HG03342 (cell line): ENCODE data around the gene NPR1.
"Not testable (repeated sequence)": the region's sequence is repeated elsewhere in the genome, so short reads cannot be mapped to it uniquely, and the experiment has no call there.

Experiments
- ATAC-seq: cut with Tn5 transposase; IDR thresholded peaks from one replicate; pipeline ENCODE4 v1.9.1; 2021; ENCODE audit warnings: mild to moderate bottlenecking, moderate library complexity; ENCODE audit not compliant: unreplicated experiment

NPR1 gene

DNA sequence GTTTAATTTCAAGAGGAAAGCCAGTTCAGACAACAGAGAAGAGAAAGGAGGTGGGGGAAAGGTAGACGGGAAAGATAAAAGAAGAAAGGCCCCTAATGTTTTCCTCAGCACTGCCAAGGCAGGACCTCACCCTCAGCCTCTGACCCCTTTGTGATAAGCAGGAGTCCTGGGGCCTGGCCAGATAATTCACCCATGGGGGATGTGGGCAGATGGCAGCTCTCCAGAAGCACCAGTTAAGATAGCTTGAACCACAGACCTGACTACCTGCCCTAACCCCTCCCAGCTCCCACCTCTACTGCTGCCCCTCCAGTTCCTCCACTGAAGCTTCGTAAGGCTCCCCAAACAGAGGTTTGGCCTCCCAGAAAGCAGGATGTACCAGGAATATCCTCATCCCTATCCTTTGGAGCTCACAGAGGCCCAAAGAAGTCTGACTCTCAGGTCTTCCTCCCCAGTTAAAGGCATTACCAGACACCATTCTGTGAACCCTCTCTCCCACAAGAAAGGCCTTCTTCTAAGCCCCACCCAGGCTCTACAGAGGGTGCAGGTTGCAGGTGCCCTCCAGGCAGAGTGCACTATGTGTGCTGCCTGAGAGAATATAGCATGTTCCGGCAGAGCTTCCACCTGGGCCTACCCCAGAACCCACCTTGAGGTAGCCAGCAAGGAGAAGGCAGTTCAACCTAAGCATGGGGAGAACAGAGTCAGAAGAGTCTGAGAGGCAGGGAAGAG, 29.2 kb upstream of the NPR1 start:
- no peak for ATAC-seq

DNA sequence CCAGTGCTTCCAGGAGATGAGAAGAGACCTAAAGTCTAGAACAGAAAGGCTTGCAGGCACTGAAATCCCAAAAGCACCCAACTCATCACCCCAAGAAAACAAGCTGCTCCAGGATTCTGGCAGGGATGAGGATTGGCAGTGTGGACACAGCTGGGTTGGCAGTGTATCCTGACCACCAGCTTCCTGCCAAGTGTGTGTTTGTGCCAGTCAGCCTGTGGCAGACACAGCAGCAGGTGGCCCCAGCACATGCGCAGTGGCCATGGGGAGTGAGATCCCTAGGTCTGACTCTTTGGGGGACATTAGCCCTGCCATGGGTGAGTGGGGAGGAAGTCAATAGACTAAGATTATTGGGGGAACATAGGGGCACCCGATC, 28.6 kb upstream of the NPR1 start:
- no peak for ATAC-seq

DNA sequence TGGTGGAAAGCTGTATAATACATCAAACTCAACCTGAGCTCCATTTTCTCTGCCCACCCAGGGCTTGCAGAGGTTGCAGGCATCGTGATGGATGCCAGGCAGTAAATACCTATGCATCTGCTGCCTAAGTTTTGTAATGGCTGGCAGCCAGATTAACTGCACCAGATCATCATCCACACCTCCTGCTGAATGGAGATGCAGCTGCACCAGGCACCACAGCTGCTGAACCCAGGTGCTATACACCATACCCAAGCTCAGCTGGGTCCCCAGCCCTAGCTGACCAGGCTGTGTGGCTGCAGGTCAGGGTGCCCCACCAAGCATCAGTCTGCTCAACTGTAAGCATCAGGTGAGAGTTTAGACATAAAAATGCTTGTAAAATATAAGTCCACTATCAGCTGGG, 26.7 kb upstream of the NPR1 start:
- ATAC-seq: no peak

DNA sequence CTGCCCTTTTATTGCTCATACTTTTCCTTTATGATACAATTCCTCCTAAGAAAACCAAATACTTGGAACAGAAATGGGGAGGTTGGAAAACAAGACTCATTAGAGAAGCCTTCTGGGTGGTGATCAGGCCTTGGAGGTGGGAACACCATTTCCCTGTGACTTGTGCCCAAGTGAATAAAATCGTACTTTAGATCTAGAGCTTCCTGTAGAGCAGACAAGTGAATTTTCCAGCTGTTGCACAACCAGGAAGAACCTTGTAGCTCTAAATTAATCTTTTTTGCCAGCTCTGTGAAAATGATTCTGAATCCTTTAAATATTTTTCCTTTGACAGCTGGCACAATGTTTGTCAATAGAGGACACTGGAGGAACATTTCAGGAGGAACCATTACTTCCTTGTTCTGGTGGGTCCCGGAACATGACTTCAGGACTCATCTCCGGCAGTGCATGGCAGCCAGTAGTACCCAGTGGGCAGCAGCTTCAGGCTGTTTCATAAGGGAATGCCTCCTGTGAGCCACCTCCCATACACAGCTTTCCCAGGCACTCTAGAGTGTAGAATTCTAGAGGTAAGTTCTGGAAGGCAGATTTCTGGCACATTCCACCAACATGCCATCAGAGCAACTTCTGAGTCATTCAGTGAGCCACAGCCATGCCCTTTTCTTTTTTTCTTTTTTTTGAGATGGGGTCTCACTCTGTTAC, 25.5 kb upstream of the NPR1 start:
- ATAC-seq: no peak

DNA sequence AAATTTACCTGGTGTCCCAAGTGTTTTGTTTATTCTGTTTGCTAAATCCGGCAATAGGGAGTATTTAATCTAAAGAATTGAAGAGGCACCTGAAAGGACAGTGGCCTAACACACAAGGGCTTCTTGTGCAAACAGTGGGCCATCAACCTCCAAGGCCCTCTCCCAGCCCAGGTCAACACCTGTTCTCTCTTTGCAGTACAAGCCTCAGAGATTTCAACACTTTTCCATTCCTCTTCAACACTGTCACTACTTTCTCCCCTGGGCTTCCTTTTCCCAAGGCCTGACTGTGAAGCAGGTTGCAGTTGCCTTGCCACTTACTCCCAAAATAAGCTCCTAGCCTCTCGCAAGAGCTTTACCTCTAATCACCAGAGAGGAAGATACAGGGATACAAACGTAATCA, 23.2 kb upstream of the NPR1 start:
- ATAC-seq: no peak

DNA sequence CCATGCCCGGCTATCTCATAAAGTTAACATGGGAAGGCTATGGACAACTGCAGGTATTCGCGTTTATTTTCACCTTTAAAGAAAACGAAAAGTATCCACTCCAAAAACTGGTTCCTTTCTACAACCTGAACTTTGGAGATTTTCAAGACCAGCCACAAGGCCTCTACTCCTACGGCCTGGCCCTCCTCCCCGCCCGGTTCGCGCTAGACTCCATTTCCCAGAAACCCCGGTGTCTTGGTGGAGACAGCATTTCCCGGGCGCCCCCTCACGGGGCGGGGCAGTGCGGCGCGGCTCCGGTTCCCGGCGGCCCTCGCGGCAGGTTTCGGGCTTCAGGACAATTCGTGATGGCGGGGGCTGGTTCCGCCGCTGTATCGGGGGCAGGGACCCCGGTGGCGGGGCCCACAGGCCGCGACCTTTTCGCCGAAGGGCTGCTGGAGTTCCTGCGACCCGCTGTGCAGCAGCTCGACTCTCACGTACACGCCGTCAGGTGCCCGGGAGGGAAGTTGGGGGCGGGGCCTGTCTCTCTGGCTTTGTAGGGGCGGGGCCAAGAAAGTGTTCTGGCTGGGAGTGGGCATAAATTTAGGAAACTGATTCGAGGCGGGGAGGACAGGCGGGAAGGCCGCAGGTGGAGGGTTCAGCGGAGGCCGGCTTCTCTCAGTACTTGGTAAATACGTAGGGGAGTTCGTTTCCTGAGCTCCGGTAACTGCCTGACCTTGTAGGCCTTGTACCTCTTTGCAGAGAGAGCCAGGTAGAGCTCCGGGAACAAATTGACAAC, 19.9 kb upstream of the NPR1 start, which contains the start of gene SNAPIN:
Gene SNAPIN, plus strand, starts transcription at position 304 of the 775 bp plus-strand sequence. Its CDS starts 41 bp downstream, at position 345.
- ATAC-seq: peak; percentile 77

DNA sequence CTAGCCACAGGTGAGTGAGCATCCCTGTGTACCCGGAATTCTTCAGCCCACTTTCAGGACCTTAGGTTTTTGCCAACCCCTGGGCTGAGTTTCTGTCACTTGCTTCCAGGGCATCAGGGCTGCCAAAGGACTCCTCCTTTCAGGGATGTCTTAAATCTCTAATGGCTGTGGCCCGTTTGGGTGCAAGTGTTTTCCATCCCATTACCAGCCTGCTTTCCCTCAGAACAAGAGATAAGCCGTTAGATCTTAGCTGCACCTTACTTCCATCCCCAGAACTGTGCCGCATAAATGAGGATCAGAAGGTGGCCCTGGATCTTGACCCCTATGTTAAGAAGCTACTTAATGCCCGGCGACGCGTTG, 19.3 kb upstream of the NPR1 start:
- no peak for ATAC-seq

DNA sequence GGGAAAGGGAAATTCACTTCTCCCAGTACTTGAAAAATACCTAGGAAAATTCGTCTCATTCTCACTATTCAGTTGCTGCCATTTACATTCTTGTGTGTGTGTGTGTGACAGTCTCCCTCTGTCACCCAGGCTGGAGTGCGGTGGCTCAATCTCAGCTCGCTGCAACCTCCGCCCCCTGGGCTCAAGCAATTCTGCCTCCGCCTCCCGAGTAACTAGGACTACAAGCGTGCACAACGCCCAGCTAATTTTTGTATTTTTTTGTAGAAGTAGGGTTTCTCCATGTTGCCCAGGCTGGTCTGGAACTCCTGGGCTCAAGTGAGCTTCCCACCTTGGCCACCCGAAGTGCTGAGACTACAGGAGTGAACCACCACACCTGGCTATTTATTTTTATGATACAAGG, 18.8 kb upstream of the NPR1 start:
- no peak for ATAC-seq

DNA sequence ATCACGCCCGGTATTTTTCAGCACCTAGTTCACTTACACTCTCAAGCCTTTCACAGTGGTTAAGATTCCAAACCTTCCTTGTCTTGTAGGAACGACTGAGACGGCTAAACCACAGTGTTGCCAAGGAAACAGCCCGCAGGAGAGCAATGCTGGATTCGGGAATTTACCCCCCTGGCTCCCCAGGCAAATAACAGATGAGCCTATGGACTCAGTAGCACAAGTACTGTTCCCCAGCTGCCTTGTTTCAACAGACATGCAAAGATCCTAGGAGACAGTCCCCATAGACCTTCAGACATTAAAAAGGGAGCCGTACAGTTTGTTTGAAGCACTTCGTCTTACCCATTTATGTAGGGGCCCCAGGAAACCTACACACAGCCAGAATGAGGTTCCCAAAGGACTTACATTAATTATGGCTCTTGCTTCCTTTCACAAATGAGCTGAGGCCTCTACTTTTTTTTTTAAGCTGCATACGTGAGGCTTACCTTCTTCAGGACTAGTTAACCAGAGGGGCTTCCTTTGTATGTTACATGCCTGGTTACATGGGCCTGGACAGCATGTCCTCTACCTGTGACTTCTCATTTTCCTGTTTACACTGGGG, 17.3 kb upstream of the NPR1 start:
- ATAC-seq: no peak

DNA sequence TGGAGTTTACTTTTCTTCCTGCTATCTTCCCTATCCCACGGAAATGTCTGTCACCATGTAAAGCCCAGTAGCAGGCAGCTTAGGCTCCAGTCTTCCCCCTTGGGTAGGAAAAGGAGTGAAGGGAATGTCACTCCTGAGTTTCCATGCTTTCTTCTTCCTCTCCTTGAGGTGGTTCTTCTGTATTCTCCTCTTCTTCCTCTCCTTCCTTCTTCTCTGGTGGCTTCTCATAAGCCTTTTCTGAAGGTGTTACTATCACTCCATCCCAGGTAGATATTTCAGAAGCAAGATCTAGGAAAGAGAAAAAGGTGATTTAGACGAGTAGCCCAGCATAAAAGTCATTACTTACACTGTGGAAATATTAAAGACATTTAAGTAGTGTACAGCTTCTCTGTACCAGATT, 16.2 kb upstream of the NPR1 start:
- ATAC-seq: no peak

DNA sequence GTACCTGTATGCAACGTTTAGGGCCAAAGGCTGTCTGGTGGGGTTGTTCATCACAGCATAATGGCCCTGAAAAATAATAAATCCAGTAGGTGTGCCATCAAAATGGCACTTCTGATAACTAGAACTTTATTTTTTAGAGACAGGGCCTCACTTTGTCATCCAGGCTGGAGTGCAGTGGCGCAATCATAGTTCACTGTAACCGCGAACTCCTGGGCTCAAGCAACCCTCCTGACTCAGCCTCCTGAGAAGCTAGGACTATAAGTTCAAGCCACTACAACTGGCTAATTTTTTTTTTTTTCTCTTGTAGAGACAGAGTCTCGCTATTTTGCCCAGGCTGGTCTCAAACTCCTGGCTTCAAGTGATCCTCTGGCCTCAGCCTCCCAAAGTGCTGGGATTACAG, 15.3 kb upstream of the NPR1 start:
- ATAC-seq: no peak

DNA sequence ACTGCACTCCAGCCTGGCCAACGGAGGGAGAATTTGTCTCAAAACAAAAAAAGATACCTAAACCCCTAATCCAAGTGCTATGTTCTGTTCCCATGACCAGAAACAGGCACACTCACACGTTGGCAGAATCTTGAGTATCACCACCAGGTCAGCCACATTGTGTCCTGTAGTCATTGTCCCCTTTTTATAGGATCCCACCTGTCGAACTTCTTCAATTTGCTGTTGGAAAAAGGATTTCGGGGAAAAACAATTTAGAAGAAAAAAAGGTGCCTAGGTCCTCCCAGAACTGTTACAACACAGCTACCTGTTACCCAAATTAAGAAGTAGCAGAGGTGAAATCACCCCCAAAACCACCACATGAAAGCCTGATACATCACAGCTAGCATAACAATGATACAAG, 11.0 kb upstream of the NPR1 start:
- ATAC-seq: no peak

DNA sequence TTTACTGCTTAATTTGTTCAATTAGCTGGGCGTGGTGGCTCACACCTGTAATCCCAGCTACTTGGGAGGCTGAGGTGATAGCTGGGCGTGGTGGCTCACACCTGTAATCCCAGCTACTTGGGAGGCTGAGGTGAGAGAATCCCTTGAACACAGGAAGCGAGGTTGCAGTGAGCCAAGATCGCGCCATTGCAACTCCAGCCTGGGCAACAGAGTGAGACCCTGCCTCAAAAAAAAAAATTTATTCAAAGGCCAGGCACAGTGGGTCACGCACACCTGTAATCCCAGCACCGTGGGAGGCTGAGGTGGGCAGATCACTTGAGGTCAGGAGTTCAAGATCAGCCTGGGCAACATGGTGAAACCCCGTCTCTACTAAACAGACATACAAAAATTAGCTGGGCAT, 9.8 kb upstream of the NPR1 start:
- not testable (repeated sequence) for ATAC-seq

DNA sequence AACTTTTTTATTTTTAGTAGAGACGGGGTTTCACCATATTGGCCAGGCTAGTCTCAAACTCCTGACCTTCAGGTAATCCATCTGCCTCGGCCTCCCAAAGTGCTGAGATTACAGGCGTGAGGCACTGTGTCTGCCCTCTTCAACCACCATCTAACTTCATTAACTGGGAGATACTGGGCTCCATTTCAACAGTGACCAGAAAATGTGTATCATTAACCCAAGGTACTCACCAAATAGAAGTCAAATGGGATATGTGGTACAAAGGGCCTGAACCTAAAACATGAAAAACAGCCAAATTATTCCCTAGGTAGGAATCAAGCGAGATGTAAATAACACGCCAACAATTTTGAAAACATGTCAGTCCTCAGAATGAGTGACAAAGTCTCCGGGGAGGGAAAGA, 8.9 kb upstream of the NPR1 start:
- no peak for ATAC-seq

DNA sequence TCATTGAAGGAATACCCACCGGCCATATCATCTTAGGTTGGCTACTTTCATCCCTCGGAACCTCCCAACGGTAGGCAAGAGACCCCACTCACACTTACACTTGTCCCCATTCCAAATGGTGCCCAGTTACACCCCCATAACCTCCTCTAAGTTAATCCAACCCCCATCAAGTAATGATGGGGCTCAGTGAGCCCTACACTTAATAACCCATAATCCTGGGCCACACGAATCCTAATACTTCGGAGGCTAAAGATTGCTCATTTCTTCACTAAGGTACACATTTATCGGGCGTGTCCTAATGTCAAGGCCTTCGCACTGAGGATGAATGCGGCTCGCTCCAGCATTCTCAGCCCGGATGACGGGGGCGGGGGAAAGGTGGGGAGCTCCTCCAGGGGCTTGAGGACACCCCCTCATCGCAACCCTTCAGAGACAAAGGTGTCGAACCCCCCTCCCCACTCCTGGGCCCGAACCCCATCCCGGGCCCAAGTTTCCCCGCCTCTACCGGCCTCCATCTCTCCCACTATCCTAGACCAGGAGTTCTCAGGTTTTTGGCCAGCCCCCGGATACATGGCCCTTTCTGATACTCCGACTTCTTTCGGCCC, 8.1 kb upstream of the NPR1 start:
- ATAC-seq: peak; percentile 6

DNA sequence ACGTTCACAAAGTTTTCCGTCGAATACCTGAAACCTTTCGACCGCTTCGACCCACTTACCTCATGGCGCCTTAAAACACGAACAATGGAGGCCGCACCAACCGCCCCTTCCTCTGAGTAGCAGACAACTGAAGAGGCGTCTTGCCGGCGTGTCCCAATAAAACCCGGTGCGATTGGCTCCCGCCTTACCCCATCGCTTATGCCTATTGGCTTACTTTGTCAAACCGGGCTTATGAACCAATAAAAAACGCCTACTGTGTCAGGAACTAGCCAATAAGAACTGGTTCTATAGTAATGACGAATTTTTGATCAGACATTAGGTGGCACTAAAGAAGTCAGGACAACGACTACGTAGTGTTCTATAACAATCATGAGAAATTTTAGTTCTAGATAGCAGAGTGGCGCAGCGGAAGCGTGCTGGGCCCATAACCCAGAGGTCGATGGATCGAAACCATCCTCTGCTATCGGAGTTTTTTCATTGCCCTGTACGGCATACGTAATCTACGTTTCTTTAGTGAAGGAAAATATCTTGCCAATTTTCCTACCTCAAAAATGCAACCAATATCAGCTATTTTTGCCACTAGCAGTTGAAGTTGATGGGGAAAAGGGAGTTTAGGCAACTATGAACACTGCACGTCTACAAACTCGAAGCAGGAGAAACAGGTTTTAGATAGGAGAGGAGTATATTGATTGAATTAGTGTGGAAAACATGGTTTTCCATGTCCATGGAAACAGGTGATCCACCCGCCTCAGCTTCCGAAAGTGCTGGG, 7.4 kb upstream of the NPR1 start, which contains the start of gene ILF2:
Gene ILF2, minus strand, starts transcription at position 135 of the 769 bp plus-strand sequence. Its CDS starts 71 bp downstream, at position 64.
- ATAC-seq: peak; percentile 87

DNA sequence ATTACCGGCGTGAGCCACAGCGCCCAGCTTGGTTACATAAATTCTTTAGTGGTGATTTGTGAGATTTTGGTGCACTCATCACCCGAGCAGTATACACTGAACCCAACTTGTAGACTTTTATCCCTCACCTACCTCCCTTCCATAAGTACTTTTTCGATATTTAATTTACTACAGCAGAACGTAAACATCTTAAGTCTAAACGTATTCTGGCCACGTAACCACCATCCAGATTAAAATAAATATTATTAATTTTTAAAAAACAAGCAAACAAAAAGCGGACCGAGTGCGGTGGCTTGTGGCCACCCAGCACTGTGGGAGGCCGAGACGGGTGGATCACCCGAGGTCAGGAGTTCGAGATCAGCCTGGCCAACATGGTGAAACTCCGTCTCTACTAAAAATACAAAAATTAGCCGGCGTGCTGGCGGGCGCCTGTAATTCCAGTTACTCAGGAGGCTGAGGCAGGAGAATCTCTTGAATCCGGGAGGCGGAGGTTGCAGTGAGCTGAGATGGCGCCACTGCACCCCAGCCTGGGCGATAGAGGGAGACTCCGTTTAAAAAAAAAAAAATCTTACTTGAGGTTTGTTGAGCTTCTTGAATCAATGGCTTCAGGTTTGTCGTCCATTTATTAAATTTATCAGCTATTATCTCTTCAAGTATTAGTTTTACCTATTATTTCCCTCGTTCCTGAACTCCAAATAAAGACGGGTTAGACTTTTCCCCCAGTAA, 6.7 kb upstream of the NPR1 start:
- peak; percentile 15 for ATAC-seq

DNA sequence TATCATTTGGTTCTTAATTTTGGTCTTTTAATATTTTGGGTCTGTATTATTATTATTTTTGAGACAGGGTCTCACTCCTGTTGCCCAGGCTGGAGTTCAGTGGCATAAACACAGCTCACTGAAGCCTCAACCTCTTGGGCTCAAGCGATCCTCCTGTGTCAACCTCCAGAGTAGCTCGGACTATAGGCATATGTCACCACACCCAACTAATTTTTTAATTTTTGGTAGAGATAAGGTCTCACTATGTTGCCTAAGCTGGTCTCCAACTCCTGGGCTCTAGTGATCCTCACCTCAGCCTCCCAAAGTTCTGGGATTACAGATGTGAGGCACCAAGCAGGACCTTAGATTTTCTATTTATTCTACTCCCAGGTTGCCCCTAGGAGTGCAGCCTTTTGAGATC, 5.0 kb upstream of the NPR1 start:
- ATAC-seq: no peak

DNA sequence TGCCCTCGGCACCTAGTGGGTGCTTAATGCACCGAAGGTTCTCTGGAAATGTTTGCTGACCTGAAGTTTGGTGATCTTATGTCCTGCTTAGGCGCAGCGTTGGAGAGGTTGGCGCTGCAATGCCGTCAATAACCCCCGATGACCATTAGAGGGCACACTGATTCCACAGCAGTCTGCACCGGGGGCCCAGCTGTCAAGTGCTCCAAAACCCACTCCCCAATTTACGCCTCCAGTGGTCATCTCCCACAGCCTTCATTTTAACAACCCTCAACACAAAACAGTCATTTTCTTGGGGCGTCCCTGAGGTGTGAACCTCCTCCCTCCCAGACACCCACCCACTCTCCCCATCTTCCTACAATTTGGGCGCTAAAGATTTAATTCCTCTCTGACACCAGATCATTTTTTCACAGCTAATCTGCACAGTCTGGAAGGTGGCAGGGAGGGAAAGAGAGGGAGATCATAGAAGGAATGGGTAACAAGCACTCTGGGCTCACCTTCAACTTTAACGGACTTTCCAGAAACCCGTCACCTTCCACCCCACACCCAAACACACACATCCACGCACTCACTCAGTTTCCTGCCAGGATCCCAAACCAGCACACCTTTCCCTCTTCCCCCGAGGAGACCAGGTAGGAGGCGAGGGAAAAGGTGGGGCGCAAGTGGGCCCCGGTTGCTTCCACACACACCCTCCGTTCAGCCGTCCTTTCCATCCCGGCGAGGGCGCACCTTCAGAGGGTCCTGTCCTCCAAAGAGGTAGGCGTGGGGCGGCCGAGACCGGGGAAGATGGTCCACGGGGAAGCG, 570 bp upstream of the NPR1 start:
- ATAC-seq: no peak
